GM18508 (cell line): Measurements from ENCODE around the gene GRK4.
"Not testable (repeated sequence)": the region's sequence is repeated elsewhere in the genome, so short reads cannot be mapped to it uniquely, and the experiment has no call there.

Source experiments
- ATAC-seq: cut with Tn5 transposase; IDR thresholded peaks from one replicate; pipeline ENCODE4 v1.9.1; 2021; ENCODE audit warnings: moderate number of reproducible peaks; ENCODE audit not compliant: insufficient read depth, unreplicated experiment

Gene GRK4

DNA sequence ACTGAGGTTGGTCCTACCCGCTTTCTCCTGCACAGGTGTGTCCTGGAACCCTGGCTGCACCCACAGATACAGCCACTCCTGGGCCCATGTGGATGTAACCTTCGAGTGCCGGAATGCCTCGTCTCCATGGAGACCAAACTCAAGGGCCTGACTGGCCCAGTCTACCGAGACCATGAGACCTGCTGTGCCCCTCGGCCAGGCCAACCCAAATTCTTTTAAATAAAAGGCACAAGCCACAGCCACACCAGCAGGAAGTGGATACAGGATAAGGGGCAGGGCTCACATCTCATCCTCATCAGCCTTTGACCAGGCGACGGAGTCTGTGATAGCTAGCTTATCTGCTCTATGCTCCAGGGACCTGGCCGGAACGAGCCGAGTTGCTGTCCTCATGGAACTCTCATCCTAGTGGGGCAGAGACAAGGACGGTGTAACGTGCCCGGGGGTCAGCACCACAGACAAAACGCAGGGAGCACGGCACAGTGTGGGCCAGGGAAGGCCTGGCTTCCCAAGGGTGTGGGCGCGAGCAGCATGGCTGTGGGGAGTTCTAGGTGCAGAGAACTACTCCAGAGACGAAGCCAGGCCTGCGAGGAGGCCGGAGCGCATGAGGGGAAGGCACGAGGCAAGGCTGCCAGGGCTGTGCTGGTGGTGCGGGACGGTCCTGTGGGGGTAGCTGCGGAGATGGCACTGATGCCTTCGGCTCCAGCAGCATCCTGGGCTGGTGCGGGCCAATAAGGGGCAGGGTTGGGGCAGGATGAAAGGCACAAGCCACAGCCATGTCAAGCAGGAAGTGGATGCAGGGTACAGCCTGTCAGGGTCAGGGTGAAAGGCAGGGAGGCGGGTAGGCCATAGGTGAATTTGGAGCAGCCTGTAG is 22.9 kb upstream of the GRK4 start:
- no peak for ATAC-seq

DNA sequence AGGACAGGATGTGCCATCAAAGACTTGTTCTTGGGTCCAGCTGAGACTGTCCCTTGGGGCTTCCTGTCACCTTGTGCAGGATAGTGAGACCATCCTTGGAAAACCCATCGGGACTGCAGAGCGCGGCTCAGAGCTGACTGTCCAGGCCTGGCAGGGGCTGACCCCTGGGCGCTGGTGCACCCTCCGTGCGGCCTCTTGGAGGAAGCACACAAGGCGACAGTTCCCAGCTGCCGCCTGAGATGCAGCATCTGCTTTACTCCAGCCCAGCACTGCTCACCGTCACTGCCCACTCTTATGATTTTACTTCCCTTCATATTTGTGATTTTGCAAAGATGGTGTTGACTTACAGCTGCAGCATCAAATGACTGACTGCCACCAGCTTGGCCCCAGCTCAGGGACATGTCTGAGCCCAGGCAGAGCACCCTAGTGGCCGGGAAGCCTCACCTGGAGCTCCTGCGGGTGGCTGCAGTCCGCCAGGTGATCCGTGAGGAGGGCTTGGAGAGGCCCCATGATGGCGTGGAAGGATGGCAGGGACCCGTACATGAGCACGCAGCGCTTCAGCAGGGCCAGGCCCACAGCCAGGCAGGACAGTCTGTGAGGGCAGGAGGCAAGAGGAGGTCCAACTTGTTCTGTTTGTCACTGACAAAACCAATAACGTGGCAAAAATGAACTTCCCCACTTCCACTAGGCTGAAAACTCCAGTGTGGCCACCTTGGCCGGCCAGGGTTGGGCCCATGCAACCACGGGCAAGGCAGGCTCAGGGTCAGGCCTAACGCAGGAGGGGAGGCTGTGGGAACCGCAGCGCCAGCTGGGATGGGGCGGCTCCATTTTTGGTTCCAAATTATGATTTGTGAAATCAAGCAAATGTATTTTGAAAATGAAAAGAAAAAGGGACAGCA is 22.0 kb upstream of the GRK4 start:
- no peak for ATAC-seq

DNA sequence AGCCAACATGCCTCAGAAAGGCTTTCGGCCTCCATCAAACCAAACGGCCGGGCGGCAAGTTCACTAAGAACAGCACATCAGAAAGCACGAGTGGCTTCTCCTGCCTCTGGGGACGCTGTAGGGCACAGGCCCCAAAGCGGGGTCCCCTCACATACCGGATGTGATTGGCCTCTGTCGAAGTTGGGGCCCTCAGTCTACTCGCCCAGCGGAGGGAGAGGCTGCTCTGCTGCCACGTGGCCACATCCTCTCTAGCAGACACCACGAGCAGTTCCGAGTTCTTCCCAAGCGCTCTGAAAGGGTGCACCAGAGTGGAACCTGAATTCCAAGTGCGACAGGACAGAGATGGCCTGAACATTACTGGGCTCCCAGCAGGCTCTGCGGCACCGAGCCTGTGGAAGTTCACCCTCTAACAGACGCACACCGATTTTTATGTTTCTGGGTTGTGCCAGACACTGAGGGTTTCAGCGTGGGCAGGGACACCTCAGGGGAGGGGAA is 21.3 kb upstream of the GRK4 start:
- no peak for ATAC-seq

DNA sequence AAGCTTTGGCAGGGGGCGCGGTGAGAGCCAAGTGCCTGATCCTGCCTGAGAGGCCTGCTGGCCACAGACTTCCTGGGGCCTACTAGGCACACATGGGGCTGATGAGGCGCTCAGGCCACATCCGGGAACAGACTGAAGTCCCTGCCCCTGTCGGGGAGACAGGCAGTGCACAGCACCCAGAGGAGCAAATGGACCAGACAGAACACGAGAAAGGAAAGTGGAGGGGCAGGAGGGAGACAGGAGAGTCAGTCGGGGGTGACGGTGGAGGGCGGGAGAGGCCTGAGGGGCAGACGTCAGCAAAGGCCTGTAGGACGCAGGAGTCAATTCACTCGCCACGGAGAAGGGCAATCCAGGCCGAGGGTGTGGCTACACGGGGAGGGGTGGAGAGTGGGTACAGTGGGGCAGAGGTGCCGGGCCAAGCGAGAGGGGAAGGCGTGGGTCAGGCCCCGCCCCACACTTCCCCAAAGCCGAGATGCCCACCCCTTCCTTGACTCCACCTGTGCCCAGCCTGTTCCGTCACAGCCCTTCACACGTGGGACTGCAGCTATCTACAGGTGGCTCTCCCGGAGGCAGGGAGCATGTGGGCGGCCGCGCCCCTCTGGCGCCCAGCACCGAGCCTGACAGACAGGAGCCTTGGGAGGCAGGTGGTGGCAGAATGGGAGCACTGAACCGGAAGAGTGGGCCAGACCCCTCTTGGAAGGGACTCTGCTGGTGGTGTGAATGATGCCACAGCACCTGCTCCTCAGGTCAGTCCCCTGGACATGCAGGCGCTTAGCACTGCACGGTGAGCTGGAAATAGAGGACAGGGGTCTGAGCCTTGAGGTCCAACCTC is 20.6 kb upstream of the GRK4 start:
- no peak for ATAC-seq

DNA sequence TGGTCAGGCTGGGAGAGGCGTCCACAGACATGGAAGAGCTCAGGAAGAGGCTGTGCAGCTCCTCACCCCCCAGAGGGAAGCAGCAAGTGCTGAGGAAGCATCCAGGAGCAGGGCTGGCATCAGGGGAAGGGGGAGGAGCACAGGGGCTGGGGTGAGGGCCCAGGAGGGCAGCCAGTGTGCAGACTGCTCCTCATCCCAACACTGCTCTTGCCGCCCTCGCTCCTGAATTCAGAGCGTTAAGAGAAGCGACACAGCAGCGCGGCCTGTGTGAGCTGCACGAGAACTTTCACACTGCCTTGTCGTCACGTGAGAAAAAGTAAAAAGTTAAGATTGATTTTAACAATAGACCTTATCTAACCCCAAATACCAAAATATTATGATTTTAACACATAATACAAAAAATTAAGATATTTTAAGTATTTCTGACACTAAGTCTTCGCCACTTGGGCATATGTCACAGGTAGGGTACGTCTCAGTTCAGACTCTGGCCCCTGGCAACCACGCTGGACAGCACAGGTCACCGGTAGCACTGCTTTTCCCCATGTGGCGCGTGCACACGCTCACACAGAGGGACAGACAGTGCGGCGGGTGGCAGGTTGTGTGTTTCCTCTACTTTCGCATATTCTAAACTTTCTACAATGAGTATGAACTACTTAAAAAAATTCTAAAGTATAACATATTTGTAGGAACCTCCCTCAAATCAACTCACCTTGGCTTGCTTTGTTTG is 19.8 kb upstream of the GRK4 start:
- ATAC-seq: no peak

DNA sequence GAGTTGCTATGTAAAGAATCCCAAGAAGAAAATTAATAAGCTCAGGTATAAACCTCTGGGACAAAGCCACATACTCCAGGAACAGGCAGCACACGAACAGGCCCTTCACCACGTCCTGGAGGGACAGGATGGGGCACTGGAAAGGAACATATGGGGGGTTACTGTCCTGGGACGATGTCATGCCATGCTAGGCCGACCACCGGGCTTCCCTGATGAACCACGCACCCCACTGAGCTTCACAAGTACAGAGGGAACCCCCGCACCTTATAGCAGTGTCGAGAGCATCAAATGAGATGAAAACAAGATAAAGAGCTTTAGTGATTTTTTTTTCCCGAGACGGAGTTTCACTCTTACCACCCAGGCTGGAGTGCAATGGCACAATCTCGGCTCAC is 19.3 kb upstream of the GRK4 start:
- no peak for ATAC-seq

DNA sequence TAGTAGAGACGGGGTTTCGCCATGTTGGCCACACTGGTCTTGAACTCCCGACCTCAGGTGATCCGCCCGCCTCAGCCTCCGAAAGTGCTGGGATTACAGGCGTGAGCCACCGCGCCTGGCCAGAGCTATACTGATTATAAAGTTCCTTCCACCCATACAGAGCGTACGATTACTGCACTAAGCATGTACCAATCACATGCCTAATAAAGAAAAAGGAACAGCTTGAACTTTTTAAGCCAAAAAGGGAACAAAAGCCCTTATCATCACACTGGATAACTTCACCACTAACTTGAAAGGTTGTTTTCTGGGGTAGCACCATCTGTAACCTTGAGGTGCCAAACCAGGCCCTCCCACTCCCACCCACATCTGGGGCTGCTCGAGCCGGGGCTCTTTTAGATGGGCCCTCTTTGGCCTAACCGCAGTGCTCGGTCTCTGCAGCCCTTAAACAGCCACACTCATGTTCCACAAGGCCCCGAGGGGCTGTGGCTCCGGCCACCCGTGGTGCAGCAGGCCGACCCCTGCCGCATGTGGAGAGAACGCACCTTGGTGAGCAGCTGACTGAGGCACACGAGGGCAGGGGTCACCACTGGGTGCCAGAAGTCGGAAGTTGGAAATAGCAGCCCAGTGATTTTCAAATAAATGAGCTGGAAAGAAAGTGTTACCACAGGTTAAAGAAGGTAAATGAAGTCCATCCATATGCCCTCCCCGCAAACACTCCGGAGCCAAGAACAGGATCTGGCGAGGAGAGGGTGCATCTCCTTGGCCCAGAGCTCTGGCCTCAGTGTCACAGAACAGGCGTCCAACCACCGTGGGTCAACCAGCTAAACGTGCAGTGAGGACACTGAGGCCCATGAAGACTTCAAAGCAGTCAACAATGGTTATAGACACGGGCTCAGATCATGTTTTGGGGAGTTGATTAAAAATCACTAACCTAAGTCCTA is 18.5 kb upstream of the GRK4 start:
- no peak for ATAC-seq

DNA sequence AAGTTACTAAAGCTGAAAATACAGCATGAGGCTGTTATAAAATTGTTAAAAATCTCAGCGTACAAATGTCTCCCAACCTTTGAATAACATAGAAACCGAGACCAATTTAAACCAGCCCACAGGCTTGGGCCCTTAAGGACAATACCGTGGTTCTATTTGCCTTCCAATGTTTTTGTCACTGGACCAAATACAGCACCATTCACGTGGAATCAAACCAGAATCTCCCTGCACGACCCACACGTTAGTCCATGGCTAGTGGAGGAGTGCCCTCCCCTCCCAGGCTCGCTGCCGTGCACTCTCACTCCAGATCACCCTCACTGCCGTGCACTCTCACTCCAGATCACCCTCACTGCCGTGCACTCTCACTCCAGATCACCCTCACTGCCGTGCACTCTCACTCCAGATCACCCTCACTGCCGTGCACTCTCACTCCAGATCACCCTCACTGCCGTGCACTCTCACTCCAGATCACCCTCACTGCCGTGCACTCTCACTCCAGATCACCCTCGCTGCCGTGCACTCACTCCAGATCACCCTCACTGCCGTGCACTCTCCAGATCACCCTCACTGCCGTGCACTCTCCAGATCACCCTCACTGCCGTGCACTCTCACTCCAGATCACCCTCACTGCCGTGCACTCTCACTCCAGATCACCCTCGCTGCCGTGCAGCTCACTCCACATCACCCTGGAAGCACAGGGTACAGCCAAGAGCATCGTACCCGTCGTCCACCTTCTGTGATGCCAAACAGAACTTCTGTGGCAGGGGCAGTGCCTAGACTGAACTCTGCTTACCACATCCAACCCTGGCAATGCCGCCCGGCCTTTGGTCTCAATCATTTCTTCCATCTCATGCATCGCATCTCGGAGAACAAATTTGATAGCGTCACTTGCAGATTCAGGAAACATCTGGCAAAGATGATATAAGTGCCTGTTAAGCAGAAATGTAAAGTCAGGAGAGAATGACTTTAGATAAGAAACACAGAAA is 17.5 kb upstream of the GRK4 start:
- not testable (repeated sequence) for ATAC-seq

DNA sequence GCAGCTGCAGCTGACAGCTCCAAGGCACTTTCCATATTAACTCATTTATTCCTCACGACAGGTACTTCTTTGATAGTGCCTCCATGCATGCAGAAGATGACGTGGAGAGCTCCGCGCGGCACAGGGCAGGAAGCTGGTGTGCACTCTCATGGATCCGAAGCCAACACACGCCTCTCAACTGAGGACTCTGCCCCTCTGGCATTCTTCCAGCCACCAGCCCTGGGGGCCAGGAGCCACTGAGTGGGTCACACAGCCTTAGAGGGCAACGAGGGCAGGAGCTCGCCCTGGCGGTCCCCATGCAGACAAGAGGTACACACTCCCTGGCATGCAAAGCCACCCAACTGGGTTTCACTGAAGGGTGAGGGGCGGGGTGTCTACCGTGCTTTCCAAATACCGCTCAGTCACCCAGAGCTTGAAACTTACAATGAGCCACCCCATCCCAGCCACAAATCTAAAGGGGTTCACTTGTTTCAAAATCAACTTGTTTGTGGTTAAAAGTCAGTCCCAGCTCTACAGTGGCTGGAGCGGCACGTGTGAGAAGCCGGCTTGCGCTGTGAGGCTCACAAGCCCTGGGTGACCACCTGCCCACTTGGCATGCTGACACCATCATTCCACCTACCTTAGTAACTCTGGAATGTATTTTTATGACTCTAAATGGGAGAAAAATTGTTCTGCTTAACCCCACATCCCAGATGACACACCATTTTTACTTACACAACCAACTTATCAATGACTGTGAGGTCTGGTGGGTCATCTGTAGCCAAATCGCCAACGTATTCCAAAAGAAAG is 16.4 kb upstream of the GRK4 start:
- no peak for ATAC-seq

DNA sequence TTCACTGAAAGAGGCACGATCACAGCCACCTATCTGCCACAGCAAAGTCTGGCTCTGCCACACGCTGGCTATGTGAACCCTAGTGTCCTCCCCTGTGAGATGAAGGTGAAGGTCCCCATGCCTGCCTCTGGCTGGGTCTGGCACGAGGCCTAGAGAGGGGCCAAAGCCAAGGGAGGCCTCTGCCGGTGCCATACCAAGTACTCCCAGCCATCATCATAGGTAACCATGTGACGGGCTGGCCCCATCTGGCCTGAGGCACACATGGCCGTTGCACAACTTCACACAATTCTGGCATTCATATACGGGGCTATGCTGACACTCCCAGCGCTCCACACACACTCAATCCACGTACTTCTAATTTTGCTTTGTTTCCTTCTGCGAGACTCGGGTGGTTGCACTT is 15.4 kb upstream of the GRK4 start:
- no peak for ATAC-seq

DNA sequence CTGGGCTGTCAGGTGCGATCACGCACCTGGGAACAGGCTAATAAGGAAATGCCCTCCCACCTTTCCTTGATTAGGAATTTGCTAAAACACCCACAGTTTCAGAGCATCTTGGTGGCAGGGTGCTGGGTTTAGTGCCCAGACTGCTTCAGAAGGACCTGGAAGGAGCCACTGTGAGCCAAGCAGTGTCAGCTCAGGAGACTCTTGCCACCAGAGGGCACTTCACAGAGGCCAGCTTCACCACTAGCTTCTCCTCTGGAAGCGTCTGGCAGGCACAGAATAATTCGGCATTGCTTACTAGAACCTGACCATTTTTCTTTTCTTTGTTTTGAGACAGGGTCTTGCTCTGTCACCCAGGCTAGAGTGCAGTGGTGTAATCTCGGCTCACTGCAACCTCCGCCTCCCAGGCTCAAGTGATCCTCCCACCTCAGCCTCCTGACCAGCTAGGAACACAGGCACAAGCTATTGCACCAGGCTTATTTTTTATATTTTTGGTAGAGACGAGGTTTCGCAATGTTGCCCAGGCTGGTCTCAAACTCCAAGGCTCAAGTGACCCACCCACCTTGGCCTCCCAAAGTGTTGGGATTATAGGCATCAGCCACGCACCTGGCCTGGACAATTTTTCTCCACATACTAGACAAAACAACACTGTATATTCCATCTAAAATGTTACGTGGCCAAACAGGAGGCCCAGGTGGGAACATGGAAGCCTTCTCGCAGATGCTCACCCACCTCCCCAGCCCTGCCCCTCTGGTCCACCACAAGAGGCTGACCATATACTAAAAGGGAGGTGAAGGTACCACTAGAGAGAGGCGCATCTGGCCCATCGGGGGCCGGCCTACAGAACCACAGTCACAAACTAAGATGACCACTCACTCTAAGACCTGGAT is 14.2 kb upstream of the GRK4 start:
- ATAC-seq: no peak

DNA sequence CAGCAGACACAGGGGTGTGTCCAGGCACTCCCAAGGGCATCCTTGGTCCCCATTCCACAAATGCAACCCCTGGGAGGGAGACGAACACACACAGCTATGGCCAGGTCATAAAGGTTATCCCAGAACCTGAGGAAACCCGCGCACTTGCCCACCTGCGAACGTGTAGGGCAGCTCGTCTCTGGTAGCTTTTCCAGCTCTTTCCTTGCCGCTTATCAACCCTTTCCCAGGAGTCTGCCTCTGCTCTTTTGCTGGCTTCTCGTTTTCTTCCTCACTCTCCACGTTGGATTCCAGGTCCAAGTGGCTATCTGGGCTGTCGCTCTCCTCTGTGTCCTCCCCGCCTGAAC is 13.6 kb upstream of the GRK4 start:
- no peak for ATAC-seq

DNA sequence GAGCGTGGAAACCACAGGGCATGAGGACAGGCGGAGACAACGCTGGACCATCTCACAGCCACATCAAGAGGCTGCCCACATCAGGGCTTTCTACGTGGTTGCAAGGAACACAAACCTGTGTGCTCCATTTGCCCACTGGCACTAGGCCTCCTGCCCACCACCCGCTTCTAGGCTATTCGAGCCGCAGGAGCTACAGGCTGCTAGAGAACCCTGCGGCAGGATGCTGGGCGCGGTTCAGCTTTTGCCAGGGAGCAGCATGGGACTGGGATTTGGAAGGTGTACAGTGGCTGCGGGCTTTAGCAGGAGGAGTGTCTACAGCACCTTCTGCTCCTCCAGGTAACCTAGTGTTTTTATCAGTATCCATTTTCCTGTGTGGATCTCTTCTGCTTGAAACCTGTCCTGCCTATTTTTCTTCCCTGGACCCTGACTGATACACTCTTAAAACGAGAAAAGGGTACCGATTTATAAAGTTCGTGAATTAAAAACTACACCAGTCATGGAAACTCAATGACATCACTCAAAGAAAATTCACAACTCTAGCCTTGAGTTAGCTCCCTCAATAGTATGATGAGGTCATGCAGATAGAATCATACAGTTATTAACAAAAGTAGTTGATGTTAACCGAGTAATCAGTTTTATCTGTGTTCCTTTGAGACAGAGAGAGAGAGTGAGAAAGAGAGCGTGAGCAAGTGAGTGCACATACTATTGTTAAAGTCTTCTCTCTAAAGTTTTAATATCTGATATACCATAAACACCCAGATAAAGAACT is 13.0 kb upstream of the GRK4 start:
- ATAC-seq: no peak

DNA sequence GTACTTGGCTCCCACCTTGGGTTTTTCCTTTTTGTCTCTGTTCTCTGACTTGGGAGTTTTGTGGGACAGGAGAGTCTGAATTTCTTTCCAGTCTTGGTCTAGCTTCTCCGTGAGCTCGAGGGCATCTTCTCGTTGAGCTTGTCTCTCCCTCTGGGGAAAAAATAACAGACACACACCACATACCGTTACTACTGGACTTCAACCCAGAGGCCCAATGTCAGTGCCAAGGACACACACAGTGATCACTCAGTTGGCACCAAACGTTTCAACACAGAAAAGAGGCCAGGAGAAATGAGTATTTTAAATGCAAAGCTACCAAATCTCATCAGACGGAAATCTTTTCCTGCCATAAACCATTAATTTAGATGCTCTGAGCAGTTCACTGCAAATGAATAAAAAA is 9.9 kb upstream of the GRK4 start:
- ATAC-seq: no peak
